Liver (tissue), 3 donors: ENCODE data around the gene PANX1.
A peak's percentile ranks its signal among the peaks of the same experiment; 100 is the strongest.

ENCODE experiments used
- EGR1 ChIP-seq, 2 donors: IDR thresholded peaks; 2 replicates each; pipeline ENCODE4 v1.6.1; 2016 to 2018; ENCODE audit warnings: antibody characterized with exemption in 2 of 2, low read depth in 2 of 2
- GABPA ChIP-seq, 2 donors: IDR thresholded peaks in 1 of 2; conservative IDR thresholded peaks in 1 of 2; 2 replicates each; pipeline ENCODE4 v1.6.1; 2016; ENCODE audit warnings: antibody characterized with exemption in 2 of 2, mild to moderate bottlenecking in 1 of 2, moderate library complexity in 1 of 2
- JUND ChIP-seq, 2 donors: IDR thresholded peaks; 2 replicates each; pipeline ENCODE4 v1.6.1; 2016; ENCODE audit warnings: antibody characterized with exemption in 2 of 2
- RAD21 ChIP-seq, 2 donors: IDR thresholded peaks; 2 replicates each; pipeline ENCODE4 v1.6.1; 2016; ENCODE audit warnings: antibody characterized with exemption in 2 of 2, mild to moderate bottlenecking in 2 of 2
- TAF1 ChIP-seq: conservative IDR thresholded peaks from 2 replicates; pipeline ENCODE4 v1.6.1; 2016; ENCODE audit warnings: antibody characterized with exemption, mild to moderate bottlenecking
- TF ChIP-seq, protein P1 (sequence below): fragments of 150-350 bp; IDR thresholded peaks from 2 replicates; pipeline ENCODE4 v1.5.1; 2017; ENCODE audit warnings: improper control_type of control experiment, low read depth, low read length; ENCODE audit not compliant: missing input control
- TF ChIP-seq, protein P2 (sequence below): IDR thresholded peaks from 2 replicates; pipeline ENCODE4 v1.6.1; 2016; ENCODE audit warnings: antibody characterized with exemption, mild to moderate bottlenecking
- TF ChIP-seq, protein P3 (sequence below): IDR thresholded peaks from 2 replicates; pipeline ENCODE4 v1.6.1; 2016; ENCODE audit warnings: antibody characterized with exemption
- TF ChIP-seq, protein P4 (sequence below): IDR thresholded peaks from 2 replicates; pipeline ENCODE4 v1.6.1; 2016; ENCODE audit warnings: antibody characterized with exemption
- donor health status: healthy.
- donor health status: healthy.

- no peak for TF ChIP-seq TAF1
- TF ChIP-seq, protein P1, sequence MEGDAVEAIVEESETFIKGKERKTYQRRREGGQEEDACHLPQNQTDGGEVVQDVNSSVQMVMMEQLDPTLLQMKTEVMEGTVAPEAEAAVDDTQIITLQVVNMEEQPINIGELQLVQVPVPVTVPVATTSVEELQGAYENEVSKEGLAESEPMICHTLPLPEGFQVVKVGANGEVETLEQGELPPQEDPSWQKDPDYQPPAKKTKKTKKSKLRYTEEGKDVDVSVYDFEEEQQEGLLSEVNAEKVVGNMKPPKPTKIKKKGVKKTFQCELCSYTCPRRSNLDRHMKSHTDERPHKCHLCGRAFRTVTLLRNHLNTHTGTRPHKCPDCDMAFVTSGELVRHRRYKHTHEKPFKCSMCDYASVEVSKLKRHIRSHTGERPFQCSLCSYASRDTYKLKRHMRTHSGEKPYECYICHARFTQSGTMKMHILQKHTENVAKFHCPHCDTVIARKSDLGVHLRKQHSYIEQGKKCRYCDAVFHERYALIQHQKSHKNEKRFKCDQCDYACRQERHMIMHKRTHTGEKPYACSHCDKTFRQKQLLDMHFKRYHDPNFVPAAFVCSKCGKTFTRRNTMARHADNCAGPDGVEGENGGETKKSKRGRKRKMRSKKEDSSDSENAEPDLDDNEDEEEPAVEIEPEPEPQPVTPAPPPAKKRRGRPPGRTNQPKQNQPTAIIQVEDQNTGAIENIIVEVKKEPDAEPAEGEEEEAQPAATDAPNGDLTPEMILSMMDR = peak; percentile 86
- TF ChIP-seq JUND (IDR thresholded peaks at IDR 0.05) = no peak
- no peak for TF ChIP-seq GABPA (IDR thresholded peaks at IDR 0.05 in 1 of 2, conservative IDR thresholded peaks at IDR 0.05 in 1 of 2)
- no peak for TF ChIP-seq EGR1 (IDR thresholded peaks at IDR 0.05; ENCODE audit: low read depth in 2 of 2)
- TF ChIP-seq, protein P2, sequence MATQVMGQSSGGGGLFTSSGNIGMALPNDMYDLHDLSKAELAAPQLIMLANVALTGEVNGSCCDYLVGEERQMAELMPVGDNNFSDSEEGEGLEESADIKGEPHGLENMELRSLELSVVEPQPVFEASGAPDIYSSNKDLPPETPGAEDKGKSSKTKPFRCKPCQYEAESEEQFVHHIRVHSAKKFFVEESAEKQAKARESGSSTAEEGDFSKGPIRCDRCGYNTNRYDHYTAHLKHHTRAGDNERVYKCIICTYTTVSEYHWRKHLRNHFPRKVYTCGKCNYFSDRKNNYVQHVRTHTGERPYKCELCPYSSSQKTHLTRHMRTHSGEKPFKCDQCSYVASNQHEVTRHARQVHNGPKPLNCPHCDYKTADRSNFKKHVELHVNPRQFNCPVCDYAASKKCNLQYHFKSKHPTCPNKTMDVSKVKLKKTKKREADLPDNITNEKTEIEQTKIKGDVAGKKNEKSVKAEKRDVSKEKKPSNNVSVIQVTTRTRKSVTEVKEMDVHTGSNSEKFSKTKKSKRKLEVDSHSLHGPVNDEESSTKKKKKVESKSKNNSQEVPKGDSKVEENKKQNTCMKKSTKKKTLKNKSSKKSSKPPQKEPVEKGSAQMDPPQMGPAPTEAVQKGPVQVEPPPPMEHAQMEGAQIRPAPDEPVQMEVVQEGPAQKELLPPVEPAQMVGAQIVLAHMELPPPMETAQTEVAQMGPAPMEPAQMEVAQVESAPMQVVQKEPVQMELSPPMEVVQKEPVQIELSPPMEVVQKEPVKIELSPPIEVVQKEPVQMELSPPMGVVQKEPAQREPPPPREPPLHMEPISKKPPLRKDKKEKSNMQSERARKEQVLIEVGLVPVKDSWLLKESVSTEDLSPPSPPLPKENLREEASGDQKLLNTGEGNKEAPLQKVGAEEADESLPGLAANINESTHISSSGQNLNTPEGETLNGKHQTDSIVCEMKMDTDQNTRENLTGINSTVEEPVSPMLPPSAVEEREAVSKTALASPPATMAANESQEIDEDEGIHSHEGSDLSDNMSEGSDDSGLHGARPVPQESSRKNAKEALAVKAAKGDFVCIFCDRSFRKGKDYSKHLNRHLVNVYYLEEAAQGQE = no peak
- TF ChIP-seq, protein P3, sequence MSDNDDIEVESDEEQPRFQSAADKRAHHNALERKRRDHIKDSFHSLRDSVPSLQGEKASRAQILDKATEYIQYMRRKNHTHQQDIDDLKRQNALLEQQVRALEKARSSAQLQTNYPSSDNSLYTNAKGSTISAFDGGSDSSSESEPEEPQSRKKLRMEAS = no peak
- TF ChIP-seq, protein P4, sequence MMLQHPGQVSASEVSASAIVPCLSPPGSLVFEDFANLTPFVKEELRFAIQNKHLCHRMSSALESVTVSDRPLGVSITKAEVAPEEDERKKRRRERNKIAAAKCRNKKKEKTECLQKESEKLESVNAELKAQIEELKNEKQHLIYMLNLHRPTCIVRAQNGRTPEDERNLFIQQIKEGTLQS = no peak
- peak; percentile 89 to 95 for TF ChIP-seq RAD21 (IDR thresholded peaks at IDR 0.05)
These were observed 55.2 kb downstream of the PANX1 start for GRCh38 chr11:94183886-94184264.
